GM23248 (cell line): ENCODE results near the gene CBFA2T3.

ENCODE experiments used
- EZH2 ChIP-seq: fragments of 200-600 bp; sonication (generic); IDR thresholded peaks from 2 replicates; pipeline ENCODE4 v1.6.1; 2018; ENCODE audit warnings: antibody characterized with exemption, mild to moderate bottlenecking; ENCODE audit not compliant: insufficient read depth, poor library complexity, severe bottlenecking
- EZH2phosphoT487 ChIP-seq: fragments of 200-600 bp; sonication (generic); IDR thresholded peaks from 2 replicates; pipeline ENCODE4 v1.6.1; 2018; ENCODE audit warnings: antibody characterized with exemption, moderate library complexity, mild to moderate bottlenecking, low read depth; ENCODE audit not compliant: insufficient read depth

DNA sequence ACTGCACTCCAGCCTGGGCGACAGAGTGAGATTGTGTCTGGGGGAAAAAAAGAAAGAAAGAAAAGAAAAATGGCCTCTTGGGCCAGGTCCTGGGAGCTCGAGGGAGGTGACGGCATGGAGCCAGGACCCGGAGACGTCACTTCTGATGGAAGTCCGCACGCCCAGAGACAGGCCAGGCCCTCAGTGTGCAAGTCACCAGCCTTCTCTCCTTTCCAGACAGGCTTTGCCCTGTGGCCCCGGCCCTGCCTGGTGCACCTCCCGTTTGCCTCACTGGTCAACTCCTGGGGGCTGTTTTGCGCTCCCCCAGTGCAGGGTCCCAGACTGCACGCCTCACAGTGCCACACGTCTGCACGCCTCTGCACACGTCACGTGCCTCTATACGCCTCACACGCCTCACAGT lies 44.1 kb downstream of the CBFA2T3 start:
- TF ChIP-seq EZH2phosphoT487 (no peak), EZH2 (no peak)
